HepG2 (cell line): Measurements from ENCODE around the gene SLCO3A1. TPM values are rescaled to one million over a fixed set of nuclear protein-coding genes. Genes with fewer than 3 reads are reported as not detected.

ENCODE experiments used
- CEBPG ChIP-seq: IDR thresholded peaks from 2 replicates; pipeline ENCODE4 v1.6.1; 2016
- EP300 ChIP-seq, 3 experiments: sonication (generic) in 1 of 3; formaldehyde crosslinking in 1 of 3; IDR thresholded peaks; 2 replicates each; pipeline versions ENCODE4 v1.5.1 to v1.6.1; 2011 to 2020; ENCODE audit warnings: low read depth in 2 of 3, low read length in 2 of 3, borderline replicate concordance in 1 of 3, improper control_type of control experiment in 1 of 3, mild to moderate bottlenecking in 1 of 3, missing genetic modification reagents in 1 of 3, moderate library complexity in 1 of 3
- GATAD2A ChIP-seq: IDR thresholded peaks from 2 replicates; pipeline ENCODE4 v1.6.1; 2016
- IRF2 ChIP-seq: IDR thresholded peaks from 2 replicates; pipeline ENCODE4 v1.6.1; 2018; ENCODE audit warnings: missing genetic modification reagents, missing compliant biosample characterization
- MED1 ChIP-seq: sonication (generic); formaldehyde crosslinking; IDR thresholded peaks from 2 replicates; pipeline ENCODE4 v1.4.0; 2020; ENCODE audit warnings: missing genetic modification reagents
- MIXL1 ChIP-seq: IDR thresholded peaks from 2 replicates; pipeline ENCODE4 v1.6.1; 2016
- NFIC ChIP-seq: IDR thresholded peaks from 2 replicates; pipeline ENCODE4 v1.6.1; 2012; ENCODE audit warnings: mild to moderate bottlenecking, low read length, inconsistent platforms
- NFYB ChIP-seq: sonication (generic); formaldehyde crosslinking; IDR thresholded peaks from 2 replicates; pipeline ENCODE4 v1.4.0; 2020; ENCODE audit warnings: missing genetic modification reagents
- SAP130 ChIP-seq: IDR thresholded peaks from 2 replicates; pipeline ENCODE4 v1.6.1; 2016; ENCODE audit warnings: low read depth
- SMC3 ChIP-seq: IDR thresholded peaks from 2 replicates; pipeline ENCODE4 v1.6.1; 2011; ENCODE audit warnings: low read length, improper control_type of control experiment
- YEATS4 ChIP-seq: sonication (generic); formaldehyde crosslinking; IDR thresholded peaks from 2 replicates; pipeline ENCODE4 v1.4.0; 2020; ENCODE audit warnings: missing genetic modification reagents, borderline replicate concordance
- ZFAT ChIP-seq: sonication (generic); formaldehyde crosslinking; conservative IDR thresholded peaks from 2 replicates; pipeline ENCODE4 v1.8.1; 2023; ENCODE audit warnings: missing genetic modification reagents, inconsistent platforms
- ZMAT3 ChIP-seq: sonication (generic); formaldehyde crosslinking; conservative IDR thresholded peaks from 2 replicates; pipeline ENCODE4 v1.7.0; 2021; ENCODE audit warnings: missing genetic modification reagents
- ZNF253 ChIP-seq: sonication (generic); formaldehyde crosslinking; IDR thresholded peaks from 2 replicates; pipeline ENCODE4 v1.8.0; 2022; ENCODE audit warnings: mild to moderate bottlenecking, missing genetic modification reagents, borderline replicate concordance
- ZNF775 ChIP-seq: sonication (generic); formaldehyde crosslinking; IDR thresholded peaks from 2 replicates; pipeline ENCODE4 v1.4.0; 2020; ENCODE audit warnings: missing genetic modification reagents, mild to moderate bottlenecking, moderate library complexity, borderline replicate concordance
- polyA plus RNA-seq, 8 experiments: library from polyadenylated mRNA; depleted of rRNA in 3 of 8; stranded (reverse) in 7 of 8; unstranded in 1 of 8; fragments of >200 nt; fragmentation: Illumina TruSeq in 4 of 8; extraction: Trizol in 4 of 8; gene quantifications; 2 replicates each; pipeline versions ENCODE4 v1.2.1 to v1.2.3, GENCODE V29; 2011 to 2016; ENCODE audit warnings: low read depth in 4 of 8, missing spikeins in 1 of 8, mixed read lengths in 1 of 8; ENCODE audit not compliant: insufficient read depth in 1 of 8
- total RNA-seq, 5 experiments: library from RNA; depleted of rRNA; stranded (reverse); fragments of >200 nt; fragmentation: Illumina TruSeq; extraction: Trizol; gene quantifications; 2 replicates each; pipeline ENCODE4 v1.2.3, GENCODE V29; 2016; ENCODE audit warnings: low read depth in 1 of 5
- TF ChIP-seq, protein P1 (sequence below), 2 experiments: sonication (generic) in 1 of 2; formaldehyde crosslinking in 1 of 2; IDR thresholded peaks; 2 replicates each; pipeline versions ENCODE4 v1.4.0 to v1.6.1; 2016 to 2020; ENCODE audit warnings: borderline replicate concordance in 1 of 2, low read depth in 1 of 2, mild to moderate bottlenecking in 1 of 2, missing genetic modification reagents in 1 of 2
- TF ChIP-seq, protein P2 (sequence below): sonication (generic); formaldehyde crosslinking; IDR thresholded peaks from one replicate; pipeline ENCODE4 v1.5.1; 2020; ENCODE audit warnings: mild to moderate bottlenecking, missing genetic modification reagents; ENCODE audit errors: not compliant biosample characterization

Gene SLCO3A1
- total and polyA plus RNA-seq, 2 of the 13 experiments (the other 11 are each of a cell fraction or from before 2014, with no cell fraction given): 0.02 TPM; not detected in 1

DNA sequence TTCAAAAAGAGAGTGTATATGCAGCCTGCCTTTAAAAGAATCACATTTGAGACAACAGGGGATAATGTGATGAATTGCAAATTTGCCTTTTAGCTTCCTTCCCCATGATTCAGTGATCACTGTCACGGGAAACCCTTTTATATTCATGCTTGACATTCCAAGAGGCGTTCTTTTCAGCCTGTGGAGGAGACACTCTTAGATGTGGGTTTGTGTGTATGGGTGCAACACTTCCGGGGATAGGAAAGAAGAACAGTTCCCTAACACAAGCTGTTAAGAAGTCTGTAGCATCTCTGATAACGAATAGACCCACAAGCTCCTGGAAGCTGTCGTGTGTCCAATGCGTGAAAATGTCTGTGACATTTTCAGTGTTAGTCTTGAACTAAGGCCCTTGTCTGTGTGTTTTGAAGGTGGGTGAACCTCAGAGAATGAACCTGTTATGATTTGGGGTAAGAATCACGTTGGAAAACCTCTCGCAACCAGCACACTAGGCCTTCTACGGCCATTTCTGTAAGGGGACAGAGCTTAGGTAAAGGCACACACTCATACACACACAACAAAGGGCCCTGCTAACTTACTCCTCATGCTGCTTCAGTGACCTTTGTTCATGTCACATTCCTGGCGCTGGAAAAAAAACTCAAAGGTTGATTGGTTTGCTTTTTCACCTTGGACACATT, 311.0 kb downstream of the SLCO3A1 start (continued):
- TF ChIP-seq IRF2: no peak
- peak; percentile 30; the same call in 1 of the 2 replicates for TF ChIP-seq CEBPG (CRISPR knock-in tag)
- TF ChIP-seq SMC3: 0 out of 2 replicates have a peak, but pooled peaks have one; percentile 2
- TF ChIP-seq YEATS4 (CRISPR knock-in tag): peak; percentile 50; the same call in 1 of the 2 replicates
- TF ChIP-seq ZMAT3 (CRISPR knock-in tag): no peak
- TF ChIP-seq ZFAT (CRISPR knock-in tag): no peak
- no peak for TF ChIP-seq ZNF253 (CRISPR knock-in tag)
- peak; percentile 53; the same call in 1 of the 2 replicates for TF ChIP-seq MIXL1 (CRISPR knock-in tag)
- peak; percentile 58; the same call in 1 of the 2 replicates for TF ChIP-seq MED1 (CRISPR knock-in tag)
- TF ChIP-seq, protein P1, sequence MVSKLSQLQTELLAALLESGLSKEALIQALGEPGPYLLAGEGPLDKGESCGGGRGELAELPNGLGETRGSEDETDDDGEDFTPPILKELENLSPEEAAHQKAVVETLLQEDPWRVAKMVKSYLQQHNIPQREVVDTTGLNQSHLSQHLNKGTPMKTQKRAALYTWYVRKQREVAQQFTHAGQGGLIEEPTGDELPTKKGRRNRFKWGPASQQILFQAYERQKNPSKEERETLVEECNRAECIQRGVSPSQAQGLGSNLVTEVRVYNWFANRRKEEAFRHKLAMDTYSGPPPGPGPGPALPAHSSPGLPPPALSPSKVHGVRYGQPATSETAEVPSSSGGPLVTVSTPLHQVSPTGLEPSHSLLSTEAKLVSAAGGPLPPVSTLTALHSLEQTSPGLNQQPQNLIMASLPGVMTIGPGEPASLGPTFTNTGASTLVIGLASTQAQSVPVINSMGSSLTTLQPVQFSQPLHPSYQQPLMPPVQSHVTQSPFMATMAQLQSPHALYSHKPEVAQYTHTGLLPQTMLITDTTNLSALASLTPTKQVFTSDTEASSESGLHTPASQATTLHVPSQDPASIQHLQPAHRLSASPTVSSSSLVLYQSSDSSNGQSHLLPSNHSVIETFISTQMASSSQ (IDR thresholded peaks at IDR 0.05; ENCODE audit: low read depth): peak; percentile 44; the same call in 1 of the 2 replicates
- TF ChIP-seq, protein P1 (CRISPR knock-in tag; IDR thresholded peaks at IDR 0.05; ENCODE audit: borderline replicate concordance): no peak
- TF ChIP-seq NFIC: peak; percentile 61; the same call in 1 of the 2 replicates
- peak; percentile 45; the same call in 1 of the 2 replicates for TF ChIP-seq GATAD2A (CRISPR knock-in tag)
- peak; percentile 44 to 80; a peak in 3 of 4 replicates for TF ChIP-seq EP300 (IDR thresholded peaks at IDR 0.05; ENCODE audit: low read depth in 2 of 2, low read length in 2 of 2)
- no peak for TF ChIP-seq EP300 (CRISPR knock-in tag; IDR thresholded peaks at IDR 0.05; ENCODE audit: borderline replicate concordance)
- TF ChIP-seq, protein P2, sequence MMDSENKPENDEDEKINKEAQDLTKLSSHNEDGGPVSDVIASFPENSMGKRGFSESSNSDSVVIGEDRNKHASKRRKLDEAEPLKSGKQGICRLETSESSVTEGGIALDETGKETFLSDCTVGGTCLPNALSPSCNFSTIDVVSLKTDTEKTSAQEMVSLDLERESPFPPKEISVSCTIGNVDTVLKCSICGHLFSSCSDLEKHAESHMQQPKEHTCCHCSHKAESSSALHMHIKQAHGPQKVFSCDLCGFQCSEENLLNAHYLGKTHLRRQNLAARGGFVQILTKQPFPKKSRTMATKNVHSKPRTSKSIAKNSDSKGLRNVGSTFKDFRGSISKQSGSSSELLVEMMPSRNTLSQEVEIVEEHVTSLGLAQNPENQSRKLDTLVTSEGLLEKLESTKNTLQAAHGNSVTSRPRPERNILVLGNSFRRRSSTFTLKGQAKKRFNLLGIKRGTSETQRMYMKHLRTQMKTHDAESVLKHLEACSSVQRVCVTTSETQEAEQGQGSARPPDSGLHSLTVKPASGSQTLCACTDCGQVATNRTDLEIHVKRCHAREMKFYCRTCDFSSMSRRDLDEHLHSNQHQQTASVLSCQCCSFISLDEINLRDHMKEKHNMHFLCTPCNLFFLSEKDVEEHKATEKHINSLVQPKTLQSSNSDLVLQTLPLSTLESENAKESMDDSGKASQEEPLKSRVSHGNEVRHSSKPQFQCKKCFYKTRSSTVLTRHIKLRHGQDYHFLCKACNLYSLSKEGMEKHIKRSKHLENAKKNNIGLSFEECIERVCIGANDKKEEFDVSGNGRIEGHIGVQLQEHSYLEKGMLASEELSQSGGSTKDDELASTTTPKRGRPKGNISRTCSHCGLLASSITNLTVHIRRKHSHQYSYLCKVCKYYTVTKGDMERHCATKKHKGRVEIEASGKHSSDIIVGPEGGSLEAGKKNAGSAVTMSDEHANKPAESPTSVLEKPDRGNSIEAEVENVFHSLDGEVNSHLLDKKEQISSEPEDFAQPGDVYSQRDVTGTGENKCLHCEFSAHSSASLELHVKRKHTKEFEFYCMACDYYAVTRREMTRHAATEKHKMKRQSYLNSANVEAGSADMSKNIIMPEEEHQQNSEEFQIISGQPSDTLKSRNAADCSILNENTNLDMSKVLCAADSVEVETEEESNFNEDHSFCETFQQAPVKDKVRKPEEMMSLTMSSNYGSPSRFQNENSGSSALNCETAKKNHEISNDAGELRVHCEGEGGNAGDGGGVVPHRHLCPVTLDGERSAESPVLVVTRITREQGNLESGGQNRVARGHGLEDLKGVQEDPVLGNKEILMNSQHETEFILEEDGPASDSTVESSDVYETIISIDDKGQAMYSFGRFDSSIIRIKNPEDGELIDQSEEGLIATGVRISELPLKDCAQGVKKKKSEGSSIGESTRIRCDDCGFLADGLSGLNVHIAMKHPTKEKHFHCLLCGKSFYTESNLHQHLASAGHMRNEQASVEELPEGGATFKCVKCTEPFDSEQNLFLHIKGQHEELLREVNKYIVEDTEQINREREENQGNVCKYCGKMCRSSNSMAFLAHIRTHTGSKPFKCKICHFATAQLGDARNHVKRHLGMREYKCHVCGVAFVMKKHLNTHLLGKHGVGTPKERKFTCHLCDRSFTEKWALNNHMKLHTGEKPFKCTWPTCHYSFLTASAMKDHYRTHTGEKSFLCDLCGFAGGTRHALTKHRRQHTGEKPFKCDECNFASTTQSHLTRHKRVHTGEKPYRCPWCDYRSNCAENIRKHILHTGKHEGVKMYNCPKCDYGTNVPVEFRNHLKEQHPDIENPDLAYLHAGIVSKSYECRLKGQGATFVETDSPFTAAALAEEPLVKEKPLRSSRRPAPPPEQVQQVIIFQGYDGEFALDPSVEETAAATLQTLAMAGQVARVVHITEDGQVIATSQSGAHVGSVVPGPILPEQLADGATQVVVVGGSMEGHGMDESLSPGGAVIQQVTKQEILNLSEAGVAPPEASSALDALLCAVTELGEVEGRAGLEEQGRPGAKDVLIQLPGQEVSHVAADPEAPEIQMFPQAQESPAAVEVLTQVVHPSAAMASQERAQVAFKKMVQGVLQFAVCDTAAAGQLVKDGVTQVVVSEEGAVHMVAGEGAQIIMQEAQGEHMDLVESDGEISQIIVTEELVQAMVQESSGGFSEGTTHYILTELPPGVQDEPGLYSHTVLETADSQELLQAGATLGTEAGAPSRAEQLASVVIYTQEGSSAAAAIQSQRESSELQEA (CRISPR knock-in tag): no peak
- TF ChIP-seq ZNF775 (CRISPR knock-in tag): no peak
- peak; percentile 60 for TF ChIP-seq SAP130 (CRISPR knock-in tag)
- peak; percentile 19; the same call in 1 of the 2 replicates for TF ChIP-seq NFYB (CRISPR knock-in tag)
